Measurements from ENCODE around the gene PRMT1. TPM values are rescaled to one million over a fixed set of nuclear protein-coding genes. Genes with fewer than 3 reads are reported as not detected.

PRMT1 gene
- total RNA-seq, 1 donor = 341 TPM

DNA sequence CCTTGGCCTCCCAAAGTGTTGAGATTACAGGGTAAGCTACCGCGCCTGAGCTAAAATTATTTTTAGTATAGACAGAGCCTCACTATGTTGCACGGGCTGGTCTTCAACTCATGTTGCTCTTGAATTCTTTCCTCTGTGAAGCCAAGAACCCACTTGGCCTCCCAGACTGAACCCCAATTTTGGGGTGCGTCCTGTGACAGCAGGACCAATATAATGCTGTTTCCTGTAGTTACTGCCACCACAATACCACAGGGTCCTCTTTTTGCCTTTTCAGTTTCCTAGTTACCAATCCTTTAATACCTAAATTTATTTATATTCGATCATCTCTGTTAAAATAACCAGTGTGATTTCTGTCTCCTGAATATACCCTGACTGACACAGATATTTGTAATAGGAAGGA lies 53.1 kb downstream of the PRMT1 start:
- TF ChIP-seq CTCF (IDR thresholded peaks at IDR 0.05; ENCODE audit: insufficient read depth, low read depth, low read length) = no peak
- DNase-seq (ENCODE audit: low read depth) = no peak
- H3K4me3 ChIP-seq (ENCODE audit: low read depth, low read length) = no peak overlapping the region

Small RNAs within 50 kb of the gene (small RNA-seq; reads per million reads assigned to genes)
- not detected for gene MIR5088

Other genes starting within 250 kb of the PRMT1 start
- not detected in 2 replicates for gene SLC17A7, start 235.7 kb upstream of the PRMT1 start, total RNA-seq
- 91.1 and 107 TPM in 2 replicates for gene PIH1D1, start 225.5 kb upstream of the PRMT1 start, total RNA-seq
- gene ALDH16A1, start 224.0 kb upstream of the PRMT1 start, total RNA-seq = 17.7 and 40.6 TPM in 2 replicates
- 2.6 and 4.8 TPM in 2 replicates for gene FLT3LG, start 203.1 kb upstream of the PRMT1 start, total RNA-seq
- gene RPL13A, start 189.7 kb upstream of the PRMT1 start, total RNA-seq = 1,887 and 2,774 TPM in 2 replicates
- 1,679 and 1,912 TPM in 2 replicates for gene RPS11, start 180.8 kb upstream of the PRMT1 start, total RNA-seq
- gene FCGRT, start 164.6 kb upstream of the PRMT1 start, total RNA-seq = 39.7 and 44.8 TPM in 2 replicates
- gene RCN3, start 149.3 kb upstream of the PRMT1 start, total RNA-seq = 115 and 162 TPM in 2 replicates
- 76.9 and 101 TPM in 2 replicates for gene NOSIP, start 96.7 kb upstream of the PRMT1 start, total RNA-seq
- gene PRRG2, start 96.0 kb upstream of the PRMT1 start, total RNA-seq = 0.32 and 0.43 TPM in 2 replicates
- gene PRR12, start 86.1 kb upstream of the PRMT1 start, total RNA-seq = 3.0 and 3.9 TPM in 2 replicates
- gene RRAS, start 37.1 kb upstream of the PRMT1 start, total RNA-seq = 43.2 and 44.5 TPM in 2 replicates
- 17.4 and 18.1 TPM in 2 replicates for gene SCAF1, start 35.1 kb upstream of the PRMT1 start, total RNA-seq
- 49.9 and 66.5 TPM in 2 replicates for gene IRF3, start 11.4 kb upstream of the PRMT1 start, total RNA-seq
- 4.7 and 6.8 TPM in 2 replicates for gene BCL2L12, start 11.3 kb upstream of the PRMT1 start, total RNA-seq
- under 0.01 and 0.32 TPM in 2 replicates for gene ADM5, start 12.3 kb downstream of the PRMT1 start, total RNA-seq
- 20.0 and 32.0 TPM in 2 replicates for gene CPT1C, start 13.8 kb downstream of the PRMT1 start, total RNA-seq
- 0.43 TPM in 1 of 2 replicates, not detected in the other for gene TSKS, start 86.0 kb downstream of the PRMT1 start, total RNA-seq
- gene AP2A1, start 89.7 kb downstream of the PRMT1 start, total RNA-seq = 92.0 and 97.0 TPM in 2 replicates
- gene FUZ, start 136.0 kb downstream of the PRMT1 start, total RNA-seq = 15.1 and 19.3 TPM in 2 replicates
- gene MED25, start 141.0 kb downstream of the PRMT1 start, total RNA-seq = 21.6 and 21.9 TPM in 2 replicates
- 47.9 and 53.5 TPM in 2 replicates for gene PTOV1, start 173.9 kb downstream of the PRMT1 start, total RNA-seq
- 40.2 and 64.1 TPM in 2 replicates for gene PNKP, start 190.3 kb downstream of the PRMT1 start, total RNA-seq
- 11.9 and 12.5 TPM in 2 replicates for gene AKT1S1, start 200.1 kb downstream of the PRMT1 start, total RNA-seq
- gene TBC1D17, start 200.4 kb downstream of the PRMT1 start, total RNA-seq = 23.3 and 27.4 TPM in 2 replicates
- 0.43 and 0.64 TPM in 2 replicates for gene IL4I1, start 219.6 kb downstream of the PRMT1 start, total RNA-seq